ENCODE data around the gene KCNC1.

DNA sequence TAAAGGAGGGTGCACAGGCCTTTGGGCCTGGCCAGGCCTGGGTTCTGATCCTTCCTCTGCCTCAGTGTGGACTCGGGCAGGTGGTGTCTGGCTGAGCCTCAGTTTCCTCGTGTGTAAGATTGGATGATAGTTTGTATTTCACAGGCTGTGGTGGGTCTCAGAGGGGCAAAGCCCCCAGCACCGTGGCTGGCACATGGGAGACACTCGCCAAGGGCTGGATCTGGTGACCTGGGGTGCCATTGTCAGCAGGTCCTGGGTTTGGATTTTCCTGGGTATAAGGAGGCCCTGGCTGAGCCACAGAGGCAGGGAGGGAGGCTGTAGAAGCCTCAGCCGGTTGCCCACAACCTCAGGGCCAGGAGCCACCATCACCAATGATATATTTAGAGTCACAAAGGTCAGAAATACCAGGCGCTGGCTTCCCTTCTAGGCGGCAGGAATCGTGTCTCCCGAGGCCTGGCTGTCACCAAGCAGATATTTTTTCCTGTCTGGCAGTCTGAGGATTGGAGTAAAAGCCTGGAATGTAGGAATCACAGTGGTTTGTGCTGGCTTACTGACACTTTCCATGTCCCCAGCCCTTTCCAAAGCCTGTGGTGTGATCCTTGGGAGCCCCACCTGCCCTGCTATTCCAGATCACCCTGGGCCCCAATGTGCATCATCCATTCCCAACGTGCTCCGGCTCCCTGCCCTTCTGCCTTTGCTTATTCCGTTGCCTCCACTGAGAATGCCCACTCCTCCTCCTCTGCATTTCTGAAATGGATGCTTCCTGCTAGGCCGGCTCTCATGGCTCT, 15.6 kb downstream of the KCNC1 start:
- TF ChIP-seq EZH2 (IDR thresholded peaks at IDR 0.05) (no peak), POLR2AphosphoS5 (IDR thresholded peaks at IDR 0.05; ENCODE audit: borderline replicate concordance, low read depth, low read length) (no peak), FOXP2 (optimal IDR thresholded peaks at IDR 0.05; ENCODE audit: control extremely low read depth, extremely low read length, insufficient read depth) (no peak)

Data from SK-N-MC (cell line).